ENCODE data around the gene RING1.

- TF ChIP-seq CTCF (IDR thresholded peaks at IDR 0.05; ENCODE audit: poor library complexity) (no peak), EZH2 (IDR thresholded peaks at IDR 0.05; ENCODE audit: borderline replicate concordance) (no peak), EZH2phosphoT487 (IDR thresholded peaks at IDR 0.05; ENCODE audit: low read depth, severe bottlenecking, unreplicated experiment) (no peak)
Observed at GRCh38 chr6:33248932-33249731, 40.8 kb downstream of the RING1 start.
